ENCODE data around the gene AGK.
"Not testable (repeated sequence)": the region's sequence is repeated elsewhere in the genome, so short reads cannot be mapped to it uniquely, and the experiment has no call there.

The AGK gene

GRCh38 chr7:141557831-141558531 lies 6.8 kb downstream of the AGK start:
- peak in 1 of 2 donors; percentile 14 for ATAC-seq

DNA sequence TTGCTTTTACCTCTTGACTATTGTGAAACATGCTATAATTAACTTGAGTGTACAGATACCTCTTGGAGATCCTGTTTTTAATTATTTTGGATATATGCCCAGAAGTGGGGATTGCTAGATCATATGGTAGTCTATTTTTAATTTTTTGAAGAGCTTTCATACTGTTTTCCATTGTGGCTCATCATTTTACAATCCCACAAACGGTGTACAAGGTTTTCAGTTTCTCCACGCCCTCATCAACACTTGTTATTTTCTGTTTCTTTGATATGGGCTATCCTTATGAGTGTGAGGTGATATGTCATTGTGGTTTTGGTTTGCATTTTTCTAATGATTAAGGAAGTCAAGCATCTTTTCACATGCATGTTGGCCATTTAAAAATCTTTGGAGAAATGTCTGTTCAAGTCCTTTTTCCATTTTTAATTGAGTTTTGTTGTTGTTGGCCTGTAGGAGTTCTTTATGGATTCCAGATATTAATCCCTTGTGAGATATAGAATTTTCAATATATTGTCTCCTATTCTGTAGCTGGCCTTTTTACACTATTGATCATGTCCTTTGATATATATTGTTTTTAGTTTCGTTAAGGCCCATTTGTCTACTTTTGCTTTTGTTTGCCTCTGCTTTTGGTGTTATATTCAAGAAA lies 7.5 kb downstream of the AGK start:
- peak; percentile 96 for ATAC-seq

DNA sequence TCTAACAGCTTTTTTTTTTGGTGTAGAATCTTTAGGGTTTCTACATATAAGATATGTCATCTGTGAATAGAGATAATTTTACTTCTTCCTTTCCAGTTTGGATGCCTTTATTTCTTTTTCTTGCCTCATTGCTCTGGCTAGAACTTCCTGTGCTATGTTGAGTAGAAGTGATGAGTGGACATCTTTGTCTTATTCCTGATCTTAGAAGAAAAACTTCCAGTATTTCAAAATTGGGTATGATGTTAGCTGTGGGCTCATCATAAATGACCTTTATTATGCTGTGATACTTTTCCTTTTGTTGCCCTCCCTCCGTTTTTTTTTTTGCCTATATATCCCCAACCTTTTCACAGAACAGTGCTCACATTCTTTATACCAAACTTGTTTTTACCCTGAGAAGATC lies 8.8 kb downstream of the AGK start:
- ATAC-seq: no peak

- ATAC-seq: no peak
Observed at GRCh38 chr7:141562036-141562435, 10.8 kb downstream of the AGK start.

GRCh38 chr7:141562543-141562942 lies 11.3 kb downstream of the AGK start:
- ATAC-seq: no peak

DNA sequence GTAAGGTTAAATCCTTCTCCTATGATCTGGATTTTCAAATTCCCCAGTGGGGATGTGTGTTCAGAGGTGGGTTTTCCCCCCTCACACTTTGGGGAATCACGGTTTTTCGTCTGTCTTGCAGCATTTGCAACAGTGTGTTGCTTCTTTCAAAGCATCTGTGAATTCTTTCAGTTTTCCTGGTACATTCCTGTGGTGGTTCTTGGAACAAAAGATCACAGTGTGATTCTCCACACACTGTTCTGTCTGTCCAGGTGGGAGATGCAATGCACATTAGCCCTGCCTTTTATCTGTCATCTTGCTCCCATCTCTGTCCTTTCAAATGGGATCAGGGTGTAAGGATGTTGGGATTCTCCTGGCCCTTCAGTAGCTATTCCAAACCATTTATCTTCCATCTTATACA lies 11.8 kb downstream of the AGK start:
- ATAC-seq: no peak

DNA sequence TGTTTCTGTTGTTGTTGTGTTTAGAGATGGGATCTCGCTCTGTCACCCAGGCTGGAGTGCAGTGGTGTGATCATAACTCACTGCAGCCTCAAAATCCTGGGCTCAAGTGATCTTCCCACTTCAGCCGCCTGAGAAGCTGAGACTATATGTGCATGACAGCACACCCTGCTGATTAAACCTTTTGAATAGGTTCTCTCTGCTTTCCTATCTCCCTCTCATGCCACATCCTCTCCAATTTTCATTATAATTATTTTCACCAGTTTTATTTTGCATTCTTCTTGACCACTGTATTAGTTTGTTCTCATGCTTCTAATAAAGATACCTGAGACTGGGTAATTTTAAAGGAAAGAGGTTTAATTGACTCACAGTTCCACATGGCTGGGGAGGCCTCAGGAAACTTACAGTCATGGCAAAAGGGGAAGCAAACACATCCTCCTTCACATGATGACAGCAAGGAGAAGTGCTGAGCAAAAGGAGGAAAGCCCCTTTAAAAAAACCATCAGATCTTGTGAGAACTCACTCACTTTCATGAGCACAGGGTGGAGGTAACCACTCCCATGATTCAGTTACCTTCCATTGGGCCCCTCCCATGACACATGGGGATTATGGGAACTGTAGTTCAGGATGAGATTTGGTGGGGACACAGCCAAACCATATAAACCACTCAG lies 12.9 kb downstream of the AGK start:
- ATAC-seq: peak; percentile 95 to 96

DNA sequence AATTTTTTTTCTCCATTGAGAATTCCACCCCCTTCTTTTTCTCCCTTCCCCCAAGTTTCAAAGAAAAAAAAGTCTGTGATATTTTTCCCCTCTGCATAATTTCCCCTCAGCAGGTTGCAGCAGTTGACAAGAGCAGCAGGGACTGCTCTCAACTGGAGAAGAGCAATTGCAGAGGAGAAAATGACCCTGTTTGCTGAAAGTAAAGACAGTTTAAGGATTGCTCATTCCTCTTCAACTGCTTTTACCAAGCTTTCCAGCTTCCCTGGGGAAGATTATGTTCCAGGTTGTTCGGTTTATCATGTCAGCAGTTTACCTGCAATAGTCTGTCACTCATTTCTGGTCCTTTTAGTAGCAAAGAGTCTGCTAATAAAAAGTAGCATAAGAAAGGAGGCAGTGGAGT lies 16.2 kb downstream of the AGK start:
- ATAC-seq: no peak

DNA sequence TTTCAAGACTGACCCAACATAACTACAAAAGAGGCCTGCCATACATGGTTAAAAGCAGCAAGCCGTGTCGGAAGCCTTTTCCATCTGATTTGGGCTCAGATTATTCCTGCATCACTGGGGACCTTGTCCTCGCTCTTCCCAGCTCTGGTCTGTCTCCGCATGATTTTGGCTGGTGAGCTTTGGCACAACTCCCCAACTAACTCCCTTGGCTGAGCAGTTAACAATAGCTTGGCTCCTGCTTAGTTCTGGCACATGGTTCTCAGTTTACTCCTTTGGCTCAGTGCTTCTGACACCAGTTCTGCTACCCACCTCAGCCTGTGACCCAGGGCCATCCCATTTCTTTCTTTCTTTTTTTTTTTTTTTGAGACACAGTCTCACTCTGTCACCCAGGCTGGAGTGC lies 17.0 kb downstream of the AGK start:
- no peak for ATAC-seq

GRCh38 chr7:141571059-141571458 lies 19.8 kb downstream of the AGK start:
- ATAC-seq: no peak

- no peak for ATAC-seq
Observed at GRCh38 chr7:141572175-141572574, 21.0 kb downstream of the AGK start.

DNA sequence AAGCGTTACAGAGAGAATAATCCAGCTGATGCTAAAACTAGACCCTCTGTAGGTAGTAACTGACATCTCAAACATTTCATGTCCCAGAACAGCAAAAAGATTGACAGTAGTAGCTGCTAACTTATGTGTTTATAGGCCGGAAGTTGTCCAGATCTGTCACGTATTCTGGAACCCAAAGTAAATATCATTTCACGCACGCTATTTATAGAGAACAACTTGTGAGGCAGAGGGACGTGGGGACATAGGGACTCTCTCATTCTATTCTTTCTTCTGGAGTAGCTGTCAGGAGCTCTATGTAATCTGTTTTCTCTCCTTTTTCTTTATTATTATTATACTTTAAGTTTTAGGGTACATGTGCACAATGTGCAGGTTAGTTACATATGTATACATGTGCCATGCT lies 22.3 kb downstream of the AGK start:
- no peak for ATAC-seq

GRCh38 chr7:141575164-141575563 lies 24.0 kb downstream of the AGK start:
- ATAC-seq: no peak

GRCh38 chr7:141575654-141576448 lies 24.6 kb downstream of the AGK start:
- ATAC-seq: no peak

DNA sequence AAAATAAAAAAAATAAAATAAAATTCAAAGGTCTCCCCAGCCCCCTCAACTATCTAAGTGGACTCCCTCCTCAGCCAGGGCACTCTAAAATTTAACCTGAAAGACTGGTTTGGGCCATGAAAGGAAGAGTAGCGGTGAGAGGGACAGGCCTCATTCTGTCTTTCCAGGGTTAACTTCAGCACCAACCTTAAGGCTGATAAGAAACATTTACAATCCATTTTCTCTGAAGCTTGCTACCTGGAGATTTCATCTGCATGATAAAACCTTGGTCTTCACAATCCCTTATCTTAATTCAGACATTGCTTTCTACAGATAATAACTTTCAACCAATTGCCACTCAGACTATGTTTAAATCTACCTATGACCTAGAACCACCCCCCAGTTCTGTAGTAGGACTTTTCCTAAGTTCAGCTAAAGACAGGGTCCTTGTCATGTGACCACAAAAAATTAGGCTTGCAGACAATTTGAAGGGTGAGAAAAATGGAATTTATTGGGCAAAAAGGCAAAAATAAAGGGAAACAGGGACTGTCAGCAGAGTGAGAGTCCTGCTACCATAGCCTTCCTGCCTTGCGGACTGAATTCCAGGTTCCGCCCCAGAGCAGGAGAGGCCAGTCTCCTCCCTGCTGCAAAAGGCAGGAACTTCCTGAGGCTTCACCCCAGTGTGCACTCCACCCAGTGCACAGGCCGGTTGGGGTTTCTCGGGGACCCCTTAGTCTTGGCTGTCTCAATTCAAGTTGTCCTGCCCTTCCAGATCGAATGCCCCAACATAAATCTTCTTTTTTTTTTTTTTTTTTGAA lies 26.0 kb downstream of the AGK start:
- no peak for ATAC-seq

- ATAC-seq: not testable (repeated sequence)
Observed at GRCh38 chr7:141579953-141580352, 28.7 kb downstream of the AGK start.

- not testable (repeated sequence) for ATAC-seq
Observed at GRCh38 chr7:141582063-141582462, 30.9 kb downstream of the AGK start.

- no peak for ATAC-seq
Observed at GRCh38 chr7:141584935-141585334, 33.7 kb downstream of the AGK start.

DNA sequence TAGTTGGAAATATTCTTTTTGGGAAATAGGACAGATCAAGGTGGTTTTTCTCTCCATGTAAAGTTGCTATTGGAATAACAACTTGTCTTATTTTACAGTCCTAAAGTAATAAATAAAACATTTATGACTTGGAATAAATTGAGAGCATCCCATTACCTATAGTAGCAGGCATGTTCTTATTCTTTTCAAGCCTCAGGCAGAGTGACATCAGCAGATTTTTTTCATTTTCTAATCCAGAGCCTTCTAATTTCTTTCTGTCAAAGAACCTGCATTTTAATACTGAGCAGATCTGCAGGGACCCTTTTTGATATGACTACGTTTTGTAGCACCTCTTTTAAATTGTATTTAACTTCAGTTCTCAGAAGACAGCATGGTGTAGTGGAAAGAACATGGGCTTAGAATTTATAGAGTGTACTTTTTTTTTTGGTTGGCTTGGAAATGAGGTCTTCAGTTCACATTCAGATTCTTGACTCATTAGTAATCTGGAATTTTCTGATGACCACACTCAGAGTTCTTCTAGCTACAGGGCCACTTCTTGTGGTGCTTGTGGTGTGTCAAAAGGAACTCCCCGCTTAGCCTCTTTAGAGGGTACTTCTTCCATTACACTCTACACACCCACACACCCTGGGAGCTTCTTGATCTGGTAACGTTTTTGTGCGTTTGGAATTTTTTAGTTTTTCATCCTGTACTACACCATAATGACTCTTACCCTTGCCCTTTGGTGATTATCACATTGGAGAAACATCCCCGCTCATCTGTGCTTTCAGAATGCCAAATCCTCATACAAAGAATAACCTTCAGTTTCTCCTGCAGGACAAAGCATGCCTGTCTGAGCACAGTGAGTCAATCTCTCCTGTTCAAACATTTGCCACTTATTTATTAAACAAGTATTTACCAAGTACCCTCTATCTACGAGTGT lies 34.6 kb downstream of the AGK start:
- peak; percentile 85 to 86 for ATAC-seq

- ATAC-seq: no peak
Observed at GRCh38 chr7:141586878-141587277, 35.7 kb downstream of the AGK start.

DNA sequence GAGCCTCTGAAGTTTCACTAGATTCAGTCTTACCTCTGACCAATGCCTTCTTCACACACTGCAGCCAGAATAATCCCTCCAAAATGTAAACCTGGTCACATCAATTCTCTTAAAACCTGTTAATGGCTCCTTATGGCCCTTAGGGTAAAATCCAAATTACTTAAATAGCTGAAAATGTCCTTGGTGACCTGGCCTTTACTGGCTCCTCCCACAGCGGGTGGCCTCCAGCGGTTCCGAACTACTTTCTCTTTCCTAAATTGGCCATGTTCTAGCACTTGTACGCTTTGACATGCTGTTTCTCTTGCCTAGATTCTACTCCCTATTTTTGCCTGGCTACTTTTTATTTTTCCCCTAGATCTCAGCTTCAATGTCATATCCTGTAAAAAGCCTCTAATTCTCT lies 36.1 kb downstream of the AGK start:
- ATAC-seq: no peak

All from activated CD4-positive, CD25-positive, alpha-beta regulatory T cell treated with anti-CD3 and anti-CD28 coated beads, Interleukin-2, amount 50 U/mL, for 24 hours (primary cell).